Kidney tubule cell (primary cell): ENCODE data around the gene MCEMP1.

Experiments used
- DNase-seq: peaks from one replicate; pipeline ENCODE4 v3.0.0-alpha.2; 2018; ENCODE audit warnings: low spot score

Gene MCEMP1

GRCh38 chr19:7698583-7698982 lies 21.7 kb downstream of the MCEMP1 start:
- DNase-seq = no peak

DNA sequence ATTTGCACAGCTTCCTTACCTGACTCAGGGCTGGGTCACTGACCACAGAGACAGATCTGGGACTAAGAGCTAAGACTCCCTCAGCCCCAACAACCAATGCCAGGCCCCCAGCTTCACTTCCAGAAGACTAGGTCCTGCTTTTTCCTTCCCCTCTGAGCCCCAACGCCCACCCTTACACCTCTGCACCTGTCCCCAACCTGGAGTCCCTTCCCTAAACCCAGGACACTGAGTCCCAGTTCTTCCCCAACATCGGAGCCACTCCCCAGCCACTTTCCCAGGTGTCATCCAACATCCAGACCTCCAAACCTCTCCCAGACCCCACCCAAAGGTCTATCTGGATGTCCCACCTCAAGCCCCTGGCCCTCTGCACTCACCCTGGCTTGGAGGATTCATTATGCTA lies 22.1 kb downstream of the MCEMP1 start:
- DNase-seq = no peak

DNA sequence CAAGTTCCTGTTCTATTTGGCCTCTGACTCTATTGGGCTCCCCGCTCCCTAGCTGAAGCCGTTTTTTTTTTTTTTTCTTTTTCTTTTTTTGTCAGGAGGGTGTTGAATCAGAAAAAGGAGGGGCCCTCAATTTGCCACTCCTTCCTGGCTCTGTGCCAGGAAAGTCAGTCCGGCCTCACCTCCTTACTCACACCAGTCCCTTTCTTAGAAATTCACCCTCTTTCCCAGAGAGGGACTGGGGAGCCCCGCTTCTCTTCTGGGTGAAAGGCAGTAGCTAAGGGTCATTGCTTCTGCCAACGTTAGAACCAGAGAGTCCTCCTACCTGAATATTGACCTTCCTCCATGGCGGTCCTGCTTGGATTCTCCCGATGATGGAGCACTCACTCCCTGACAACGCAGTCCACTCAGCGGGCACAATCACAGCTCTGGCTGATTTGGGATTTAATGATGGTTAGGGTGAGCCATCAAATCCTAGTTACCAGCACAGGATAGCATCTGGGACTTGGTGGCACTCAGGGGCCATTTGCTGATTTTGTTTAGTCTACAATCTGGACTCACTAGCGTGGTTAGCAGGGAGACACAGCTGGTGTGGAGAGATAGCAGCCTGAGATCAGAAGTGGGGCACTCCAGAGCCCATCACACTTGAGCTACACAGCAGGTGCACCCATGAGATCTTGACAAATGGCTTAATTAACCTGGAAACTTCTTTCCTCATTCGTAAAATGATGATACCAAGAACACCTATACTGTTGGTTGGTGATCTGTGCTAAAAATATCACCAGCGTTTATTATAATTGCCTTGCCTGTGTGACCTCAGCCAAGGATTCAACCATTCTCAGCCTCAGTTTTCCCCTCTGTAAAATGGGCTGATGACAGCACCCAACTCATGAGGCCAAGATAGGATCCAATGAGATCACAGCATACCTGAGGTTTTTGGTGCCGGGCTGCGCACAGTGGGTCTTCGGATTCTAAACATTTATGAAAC lies 22.8 kb downstream of the MCEMP1 start:
- peak; percentile 42 for DNase-seq

GRCh38 chr19:7701049-7701653 lies 24.3 kb downstream of the MCEMP1 start:
- DNase-seq = no peak

GRCh38 chr19:7701654-7702457 lies 25.0 kb downstream of the MCEMP1 start, which contains the start of gene FCER2:
TSS of gene FCER2 (minus strand) at chr19:7702131. CDS start at chr19:7699760, 2,371 bp downstream.
- DNase-seq = no peak

DNA sequence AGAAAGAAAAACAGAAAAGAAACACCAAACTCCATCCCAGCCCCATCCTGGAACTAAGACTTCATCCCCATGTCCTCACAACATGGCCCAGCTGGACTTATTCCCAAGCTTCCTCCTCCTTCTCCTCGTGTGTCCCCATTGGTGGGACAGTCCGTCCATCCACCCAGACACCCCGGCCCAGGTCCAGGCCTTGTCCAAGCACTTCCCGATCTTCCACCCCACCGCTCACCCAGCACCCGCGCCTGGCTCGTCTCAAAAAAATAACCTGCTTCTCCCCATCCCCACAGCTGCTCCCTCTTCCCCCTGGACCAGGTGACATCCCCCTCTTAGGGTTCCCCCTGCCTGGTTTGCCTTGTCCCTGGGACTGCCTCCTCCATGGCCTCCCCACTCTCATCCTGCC lies 26.4 kb downstream of the MCEMP1 start:
- no peak for DNase-seq

DNA sequence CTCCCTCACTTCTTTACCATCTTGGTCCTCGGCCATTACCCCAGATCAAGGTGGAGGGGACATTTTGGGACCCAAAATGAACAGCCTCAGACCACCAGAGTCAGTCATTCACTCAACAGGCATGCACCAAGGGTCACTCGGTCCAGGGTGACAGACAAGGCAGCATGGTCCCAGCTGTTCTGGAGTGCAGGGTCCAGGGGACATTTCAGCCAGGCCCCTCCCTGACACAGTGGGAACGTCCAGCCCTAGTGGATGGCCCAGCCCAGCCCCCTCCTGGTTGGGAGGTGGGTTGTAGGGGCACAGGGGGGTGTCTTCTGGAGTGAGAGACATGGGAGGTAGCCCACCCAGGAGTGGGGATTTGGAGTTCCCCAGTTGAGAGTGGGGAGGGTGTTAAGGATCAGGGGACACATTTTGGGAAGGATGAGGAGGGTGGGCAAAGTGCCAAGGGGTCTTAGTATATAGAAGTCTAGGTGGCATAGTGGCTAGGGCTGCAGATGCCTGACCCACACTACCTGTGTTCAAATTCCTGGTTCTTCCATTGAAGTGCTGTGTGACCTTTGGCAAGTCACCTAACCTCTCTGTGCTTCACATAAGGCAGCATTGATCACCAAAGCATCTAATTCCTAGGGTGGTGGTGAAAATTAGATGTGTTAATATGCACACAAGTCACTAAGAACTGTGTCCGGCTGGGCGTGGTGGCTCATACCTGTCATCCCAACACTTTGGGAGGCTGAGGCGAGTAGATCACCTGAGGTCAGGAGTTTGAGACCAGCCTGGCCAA lies 27.6 kb downstream of the MCEMP1 start:
- no peak for DNase-seq

GRCh38 chr19:7705387-7706187 lies 28.7 kb downstream of the MCEMP1 start:
- DNase-seq = no peak

DNA sequence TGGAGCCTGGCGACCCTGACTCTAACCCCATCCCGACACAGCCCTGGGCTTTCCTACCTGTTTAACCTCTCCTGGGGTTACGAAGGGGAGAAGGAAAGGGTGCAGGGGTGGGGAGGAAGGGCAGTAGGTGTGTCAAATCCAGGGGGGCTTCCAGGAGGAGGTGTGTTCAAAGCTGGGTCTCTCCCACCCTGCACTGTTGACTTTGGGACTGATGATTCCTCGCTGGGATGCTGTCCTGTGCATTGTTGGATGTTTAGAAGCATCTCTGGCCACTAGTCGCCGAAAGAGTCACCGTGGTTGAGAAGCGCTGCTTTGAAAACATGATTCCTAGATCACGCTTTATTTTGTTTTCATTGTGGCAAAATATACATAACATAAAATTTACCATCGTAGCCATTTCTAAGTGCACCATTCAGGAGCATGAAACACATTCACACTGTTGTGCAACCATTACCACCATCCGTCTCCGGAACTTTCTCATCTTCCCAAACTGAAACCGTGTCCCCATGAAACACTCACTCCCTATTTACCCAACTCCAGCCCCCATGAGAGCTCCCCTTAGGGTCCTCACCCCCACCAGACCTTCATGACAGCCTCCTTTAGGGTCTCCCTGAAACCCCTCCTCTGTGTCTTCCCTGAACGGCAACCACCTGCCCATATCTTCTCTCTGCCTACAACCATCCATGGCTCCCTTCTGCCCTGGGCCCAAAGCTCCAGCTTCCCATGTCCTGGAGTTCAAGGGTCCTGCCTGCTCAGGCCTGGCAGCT lies 29.5 kb downstream of the MCEMP1 start:
- no peak for DNase-seq

GRCh38 chr19:7706955-7707456 lies 30.1 kb downstream of the MCEMP1 start:
- DNase-seq = no peak

DNA sequence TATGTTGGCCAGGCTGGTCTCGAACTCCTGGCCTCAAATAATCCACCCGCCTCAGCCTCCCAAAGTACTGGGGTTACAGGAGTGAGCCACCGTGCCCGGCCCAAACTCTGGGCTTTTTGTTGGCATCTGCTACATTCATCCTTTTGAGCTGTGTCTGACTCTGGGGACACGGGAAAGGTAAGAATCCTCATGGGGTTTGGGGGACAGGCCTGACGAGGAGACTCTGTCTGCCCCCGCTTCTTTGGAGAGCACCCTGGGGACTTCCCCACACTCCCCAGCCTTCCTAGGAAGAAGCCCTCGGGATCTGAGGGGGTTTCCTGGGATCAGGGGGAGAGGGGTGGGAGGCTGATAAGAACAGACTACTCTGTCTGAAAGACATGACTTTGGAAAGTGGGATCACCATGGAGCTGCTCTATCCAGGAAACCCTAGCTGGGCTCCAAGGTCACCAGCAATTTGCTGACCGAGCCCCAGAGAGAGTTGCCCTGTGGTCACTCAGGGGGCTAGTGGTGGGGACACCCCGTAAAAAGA lies 33.1 kb downstream of the MCEMP1 start:
- no peak for DNase-seq

DNA sequence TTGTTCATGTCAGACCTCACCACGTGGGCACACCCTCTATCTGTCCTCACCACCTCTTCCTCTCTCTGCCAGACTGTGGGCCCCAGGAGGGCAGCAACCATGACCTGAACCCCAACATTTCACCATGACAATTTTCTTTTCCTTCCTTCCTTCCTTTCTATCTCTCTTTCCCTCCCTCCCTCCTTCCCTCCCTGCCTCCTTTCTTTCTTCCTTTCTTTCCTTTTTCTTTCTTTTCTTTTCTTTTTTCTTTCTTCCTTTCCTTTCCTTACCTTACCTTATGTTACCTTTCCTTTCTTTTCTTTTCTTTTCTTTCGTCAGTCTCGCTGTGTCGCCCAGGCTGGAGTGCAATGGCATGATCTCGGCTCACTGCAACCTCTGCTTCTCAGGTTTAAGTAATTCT lies 33.7 kb downstream of the MCEMP1 start:
- DNase-seq = no peak

DNA sequence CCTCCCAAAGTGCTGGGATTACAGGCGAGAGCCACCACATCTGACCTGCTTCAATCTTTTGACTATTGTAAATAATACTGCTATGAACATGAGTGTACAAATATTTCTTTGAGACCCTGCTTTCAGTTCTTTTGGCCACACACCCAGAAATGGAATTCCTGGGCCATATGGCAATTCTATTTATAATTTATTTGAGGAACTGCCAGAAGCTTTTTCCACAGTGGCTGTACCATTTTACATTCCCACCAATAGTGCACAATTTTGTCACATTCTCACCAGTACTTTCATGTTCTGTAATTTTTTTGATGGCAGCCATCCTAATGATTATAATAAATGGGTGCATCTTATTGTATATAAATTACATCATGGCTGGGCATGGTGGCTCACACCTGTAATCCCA lies 38.8 kb downstream of the MCEMP1 start:
- no peak for DNase-seq

GRCh38 chr19:7716762-7717161 lies 39.9 kb downstream of the MCEMP1 start:
- DNase-seq = no peak

DNA sequence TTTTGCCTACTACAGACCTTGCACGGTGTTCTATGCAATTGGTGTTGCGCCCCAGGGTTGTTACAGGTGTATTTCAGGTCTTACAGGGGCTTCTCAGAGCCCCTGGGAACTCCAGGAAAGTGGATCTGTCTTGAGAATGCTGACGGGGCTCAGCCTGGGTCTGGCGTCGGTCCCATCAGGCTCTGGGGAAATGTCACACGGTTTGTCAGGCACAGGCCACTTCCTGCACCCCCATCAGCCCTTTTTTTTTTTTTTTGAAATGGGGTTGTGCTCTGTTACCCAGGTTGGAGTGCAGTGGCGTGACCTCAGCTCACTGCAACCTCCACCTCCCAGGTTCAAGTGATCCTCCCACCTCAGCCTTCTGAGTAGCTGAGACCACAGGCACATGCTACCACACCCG lies 41.8 kb downstream of the MCEMP1 start:
- DNase-seq = no peak

DNA sequence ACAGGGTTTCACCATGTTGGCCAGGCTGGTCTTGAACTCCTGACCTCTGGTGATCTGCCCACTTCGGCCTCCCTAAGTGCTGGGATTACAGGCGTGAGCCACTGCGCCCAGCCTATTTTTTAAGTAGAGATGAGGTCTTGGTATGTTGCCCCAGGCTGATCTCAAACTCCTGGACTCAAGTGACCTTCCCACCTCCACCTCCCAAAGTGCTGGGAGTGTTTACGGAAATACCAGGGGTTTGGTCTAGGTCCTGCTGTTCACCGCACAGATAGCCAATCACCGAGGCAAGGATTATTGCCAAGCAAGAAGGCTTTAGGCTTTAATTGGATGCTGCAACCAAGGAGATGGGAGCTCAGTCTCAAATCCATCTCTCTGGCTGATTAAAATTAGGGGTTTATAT lies 43.5 kb downstream of the MCEMP1 start:
- no peak for DNase-seq

GRCh38 chr19:7722231-7722651 lies 45.4 kb downstream of the MCEMP1 start:
- no peak for DNase-seq

DNA sequence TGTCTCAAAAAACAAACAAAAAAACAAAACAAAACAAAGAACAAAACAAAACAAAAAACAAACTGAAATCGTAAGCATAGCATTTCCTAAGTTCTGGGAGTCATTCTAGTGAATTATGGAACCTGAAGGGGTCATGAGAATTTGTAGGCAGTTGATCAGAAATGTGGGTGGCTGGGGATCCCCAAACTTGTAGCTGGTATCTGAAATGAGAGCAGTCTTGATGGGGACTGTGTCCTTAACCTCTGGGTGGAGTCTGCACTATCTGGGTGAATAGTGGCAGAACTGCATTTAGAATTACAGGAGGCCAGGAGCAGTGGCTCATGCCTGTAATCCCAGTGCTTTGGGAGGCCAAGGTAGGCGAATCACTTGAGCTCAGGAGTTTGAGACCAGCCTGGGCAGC lies 48.9 kb downstream of the MCEMP1 start:
- no peak for DNase-seq

DNA sequence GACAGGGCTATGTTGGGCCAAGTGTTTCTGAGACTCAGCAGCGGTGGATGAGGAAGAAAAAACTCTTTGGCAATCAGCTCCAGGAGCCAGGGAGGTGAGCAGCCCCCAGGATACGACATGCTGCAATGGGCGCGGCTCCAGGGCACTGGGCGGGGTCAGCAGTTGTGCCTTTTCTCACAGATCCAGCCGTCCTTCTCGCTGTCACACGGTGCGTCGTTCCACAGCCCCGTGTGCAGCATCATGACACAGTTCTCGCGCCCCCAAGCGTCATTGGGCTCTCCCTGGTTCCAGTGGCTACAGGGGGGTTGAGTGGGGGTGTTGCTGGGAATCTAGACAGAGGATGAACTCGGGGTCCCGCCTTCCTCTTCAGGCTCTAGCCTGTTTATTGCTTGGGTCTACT lies 52.3 kb downstream of the MCEMP1 start:
- no peak for DNase-seq
